Liver (tissue), 3 donors: ENCODE measurements around the gene DPF3.

Source experiments
- CTCF ChIP-seq: fragments of 150-350 bp; IDR thresholded peaks from 2 replicates; pipeline ENCODE4 v1.5.1; 2017; ENCODE audit warnings: improper control_type of control experiment, low read depth, low read length; ENCODE audit not compliant: missing input control
- JUND ChIP-seq, 2 donors: IDR thresholded peaks; 2 replicates each; pipeline ENCODE4 v1.6.1; 2016; ENCODE audit warnings: antibody characterized with exemption in 2 of 2
- MAX ChIP-seq: IDR thresholded peaks from 2 replicates; pipeline ENCODE4 v1.6.1; 2016; ENCODE audit warnings: antibody characterized with exemption
- SP1 ChIP-seq: IDR thresholded peaks from 2 replicates; pipeline ENCODE4 v1.6.1; 2018; ENCODE audit warnings: antibody characterized with exemption, mild to moderate bottlenecking
- TAF1 ChIP-seq: conservative IDR thresholded peaks from 2 replicates; pipeline ENCODE4 v1.6.1; 2016; ENCODE audit warnings: antibody characterized with exemption, mild to moderate bottlenecking
- YY1 ChIP-seq: IDR thresholded peaks from 2 replicates; pipeline ENCODE4 v1.6.1; 2016; ENCODE audit warnings: antibody characterized with exemption, mild to moderate bottlenecking
- ZBTB33 ChIP-seq: IDR thresholded peaks from 2 replicates; pipeline ENCODE4 v1.6.1; 2016; ENCODE audit warnings: antibody characterized with exemption
- TF ChIP-seq, protein P1 (sequence below): IDR thresholded peaks from 2 replicates; pipeline ENCODE4 v1.6.1; 2016; ENCODE audit warnings: antibody characterized with exemption
- donor health status: healthy.
- donor health status: healthy.

- TF ChIP-seq CTCF (no peak), TAF1 (no peak), ZBTB33 (no peak), SP1 (no peak), YY1 (no peak), JUND (IDR thresholded peaks at IDR 0.05) (no peak), MAX (no peak)
- TF ChIP-seq, protein P1, sequence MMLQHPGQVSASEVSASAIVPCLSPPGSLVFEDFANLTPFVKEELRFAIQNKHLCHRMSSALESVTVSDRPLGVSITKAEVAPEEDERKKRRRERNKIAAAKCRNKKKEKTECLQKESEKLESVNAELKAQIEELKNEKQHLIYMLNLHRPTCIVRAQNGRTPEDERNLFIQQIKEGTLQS = no peak
Observed at GRCh38 chr14:72836085-72836484, 57.8 kb downstream of the DPF3 start.
